ENCODE measurements around the gene TUBB4A.

Gene TUBB4A

DNA sequence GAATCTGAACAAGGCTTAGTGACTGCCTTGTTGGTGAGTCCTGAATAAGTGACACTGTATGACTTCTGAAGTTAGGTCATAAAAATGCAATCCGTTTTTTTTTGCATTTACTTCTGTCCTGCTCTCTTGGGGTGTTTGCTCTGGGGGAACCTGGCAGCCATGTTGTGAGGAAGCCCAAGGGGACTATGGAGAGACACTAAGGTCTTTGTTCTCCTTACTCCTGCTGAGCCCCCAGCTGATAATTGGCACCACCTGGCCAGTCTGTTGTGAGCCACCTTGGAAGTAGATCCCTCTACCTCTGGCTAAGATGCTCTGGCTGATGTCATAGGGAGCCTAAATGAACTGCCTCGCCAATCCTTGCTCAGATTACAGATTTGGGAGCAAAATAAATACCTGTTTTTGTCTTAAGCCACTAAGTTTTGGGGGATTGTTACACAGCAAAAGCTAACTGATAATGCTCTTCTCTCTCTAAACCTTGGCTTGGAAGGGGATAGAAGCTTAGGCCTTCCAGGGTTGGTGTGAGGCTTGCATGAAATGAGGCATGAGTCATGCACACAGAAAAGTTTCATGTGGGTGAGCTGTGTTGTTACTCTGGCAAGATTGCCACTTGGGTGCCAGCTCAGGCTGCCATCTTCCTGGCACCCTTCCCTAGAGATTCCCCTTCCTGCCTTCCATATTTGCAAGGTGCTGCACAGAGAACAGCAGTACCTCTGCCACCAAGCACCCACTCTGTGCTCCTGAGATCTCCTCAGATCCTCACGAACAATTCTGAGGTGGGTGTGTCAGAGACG is 10.1 kb downstream of the TUBB4A start:
- DNase-seq, result no peak

DNA sequence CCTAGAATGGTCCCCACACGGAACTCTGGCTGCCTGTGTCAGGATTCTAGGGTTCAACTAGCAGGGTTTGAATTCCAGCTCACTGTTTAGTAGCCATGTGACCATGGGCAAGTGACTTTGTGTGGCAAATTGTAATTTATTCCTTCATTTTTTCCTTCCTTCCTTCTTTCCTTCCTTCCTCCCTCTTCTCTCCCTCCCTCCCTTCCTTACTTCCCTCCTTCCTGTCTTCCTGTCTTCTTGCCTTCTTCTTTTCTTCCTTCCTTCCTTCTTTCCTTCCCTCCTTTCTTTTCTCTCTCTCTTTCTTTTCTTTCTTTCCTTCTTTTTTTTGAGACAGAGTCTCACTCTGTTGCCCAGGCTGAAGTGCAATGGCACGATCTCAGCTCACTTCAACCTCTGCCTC is 12.0 kb downstream of the TUBB4A start:
- DNase-seq, result no peak

DNA sequence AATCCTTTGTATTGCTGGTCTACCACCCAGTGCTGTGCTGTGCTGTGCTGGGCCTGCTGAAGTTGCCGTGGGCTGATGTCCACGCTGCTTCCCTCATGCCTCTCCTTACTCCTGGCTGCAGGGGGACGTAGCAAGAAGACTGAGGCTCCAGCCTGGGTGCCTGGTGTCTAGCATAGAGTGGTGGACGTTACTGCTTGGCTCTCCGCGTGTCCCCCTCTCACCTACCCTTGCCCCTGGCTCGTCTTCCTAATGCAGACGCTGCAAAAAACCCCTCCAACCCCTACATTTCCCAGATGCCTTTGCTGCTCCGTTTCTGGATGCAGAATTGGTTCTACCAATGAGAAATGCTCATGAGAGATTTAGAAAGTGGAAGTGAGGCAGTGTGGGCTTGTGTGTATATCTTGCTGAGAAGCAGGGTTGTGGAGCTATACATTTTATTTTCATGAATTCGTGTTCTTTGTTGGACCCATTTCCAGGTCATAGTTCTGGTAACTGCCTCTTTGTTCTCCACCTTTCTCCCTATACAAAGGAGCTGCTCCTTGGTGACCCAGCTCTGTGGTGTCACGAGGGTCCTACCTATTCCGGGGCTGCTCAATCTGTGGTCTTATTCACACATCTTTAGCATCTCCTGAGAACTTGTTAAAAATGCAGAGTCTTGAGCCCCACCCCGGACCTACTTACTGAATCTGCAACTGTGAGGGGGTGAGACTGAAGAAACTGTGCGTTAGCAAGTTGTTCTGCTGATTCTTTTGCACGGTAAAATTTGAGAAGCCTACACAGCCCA is 12.6 kb downstream of the TUBB4A start:
- peak; percentile 17 for DNase-seq

DNA sequence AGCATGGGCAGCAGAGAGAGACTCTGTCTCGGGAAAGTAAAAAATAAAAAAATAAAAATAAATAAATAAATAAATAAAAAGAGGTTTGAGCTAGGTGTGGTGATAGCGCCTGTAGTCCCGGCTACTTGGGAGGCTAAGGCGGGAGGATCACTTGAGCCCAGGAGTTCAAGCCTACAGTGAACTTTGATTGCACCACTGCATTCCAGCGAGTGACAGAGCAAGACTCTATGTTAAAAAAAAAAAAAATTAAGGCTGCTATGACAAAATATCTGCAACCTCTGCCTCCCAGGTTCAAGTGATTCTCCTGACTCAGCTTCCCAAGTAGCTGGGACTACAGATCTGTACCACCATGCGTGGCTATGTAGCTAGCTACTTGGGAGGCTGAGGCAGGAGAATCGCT is 17.3 kb downstream of the TUBB4A start:
- DNase-seq, result no peak

DNA sequence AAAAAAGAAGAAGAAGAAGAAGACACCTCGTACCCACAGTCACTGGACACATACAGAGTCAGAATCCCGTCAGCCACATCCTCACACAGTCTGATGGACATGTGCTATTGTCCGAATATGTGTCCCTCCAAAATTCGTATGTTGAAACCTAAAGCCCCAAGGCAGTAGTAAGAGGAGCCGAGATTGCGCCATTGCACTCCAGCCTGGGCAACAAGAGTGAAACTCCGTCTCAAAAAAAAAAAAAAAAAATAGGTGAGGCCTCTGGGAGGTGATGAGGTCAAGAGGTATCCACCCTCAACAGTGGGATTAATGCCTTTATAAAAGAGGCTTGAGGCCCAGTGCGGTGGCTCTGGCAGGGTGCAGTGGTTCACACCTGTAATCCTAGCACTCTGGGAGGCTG is 17.9 kb downstream of the TUBB4A start:
- no peak for DNase-seq

DNA sequence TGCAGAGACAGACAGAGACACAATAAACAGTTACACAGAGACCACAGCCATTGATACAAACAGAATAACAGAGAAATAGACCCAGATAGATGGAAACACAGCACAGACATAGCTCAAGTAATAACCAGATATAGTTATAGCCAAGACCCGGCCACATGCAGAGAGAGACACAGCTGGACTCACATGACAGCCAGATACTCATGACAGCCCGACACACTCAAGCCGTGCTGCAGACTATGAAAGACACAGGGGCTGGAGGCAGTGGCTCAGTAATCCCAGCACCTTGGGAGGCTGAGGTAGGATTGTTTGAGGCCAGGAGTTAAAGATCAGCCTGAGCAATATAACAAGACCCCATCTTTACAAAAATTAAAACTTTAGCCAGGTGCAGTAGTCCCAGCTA is 18.9 kb downstream of the TUBB4A start:
- no peak for DNase-seq

DNA sequence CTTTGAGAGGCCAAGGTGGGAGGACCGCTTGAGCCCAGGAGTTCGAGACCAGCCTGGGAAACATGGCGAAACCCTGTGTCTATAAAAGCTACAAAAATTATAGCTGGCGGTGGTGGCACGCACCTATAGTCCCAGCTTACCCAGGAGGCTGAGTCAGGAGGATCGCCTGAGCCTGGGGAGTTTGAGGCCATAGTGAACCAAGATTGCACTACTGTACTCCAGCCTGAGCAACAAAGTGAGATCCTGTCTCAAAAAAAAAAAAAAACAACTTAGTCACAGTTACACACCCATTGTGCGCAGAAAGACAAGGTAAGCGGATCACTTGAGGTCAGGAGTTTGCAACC is 19.8 kb downstream of the TUBB4A start:
- DNase-seq, result no peak

DNA sequence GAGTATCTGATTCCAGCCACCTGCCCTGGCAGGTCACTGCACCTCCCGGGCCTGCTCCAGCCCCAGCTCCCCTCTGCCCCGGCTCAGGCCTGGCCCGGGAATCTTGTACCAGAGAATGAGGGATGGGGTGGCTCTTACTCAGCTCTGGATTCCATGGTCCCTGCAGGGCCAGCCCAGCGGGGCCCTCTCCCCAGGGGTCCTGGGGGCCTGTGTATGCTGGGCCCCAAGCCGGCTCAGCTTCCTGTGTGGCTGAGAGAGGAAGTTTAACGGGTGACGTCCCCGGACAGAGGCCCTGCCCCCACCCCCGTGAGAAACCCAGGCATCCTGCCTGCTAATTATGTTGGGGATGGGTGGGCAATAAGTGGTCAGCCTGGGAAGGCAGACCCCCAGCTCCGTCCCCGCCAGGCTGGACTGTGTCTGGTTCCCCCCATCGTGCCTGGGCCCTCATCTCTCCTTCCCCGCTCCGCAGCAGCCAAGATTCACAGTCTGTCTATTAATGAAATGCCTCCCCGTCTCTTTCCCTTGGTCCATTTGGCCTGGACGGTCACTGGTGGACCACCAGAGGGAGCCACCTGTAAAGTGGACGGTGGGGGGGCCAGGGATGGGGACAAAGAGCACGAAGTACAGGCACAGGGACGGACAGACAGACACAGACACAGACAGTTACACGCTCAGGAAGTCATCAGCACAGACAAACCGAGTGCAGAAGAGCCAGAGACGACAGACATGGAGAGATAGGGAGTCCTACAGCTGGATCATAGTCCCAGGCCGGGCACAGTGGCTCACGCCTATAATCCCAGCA is 20.4 kb downstream of the TUBB4A start, which contains the start of gene DENND1C:
TSS of gene DENND1C (minus strand) at position 247 of the 802 bp plus-strand sequence. CDS start at position 155, 92 bp downstream.
- peak; percentile 70 for DNase-seq

DNA sequence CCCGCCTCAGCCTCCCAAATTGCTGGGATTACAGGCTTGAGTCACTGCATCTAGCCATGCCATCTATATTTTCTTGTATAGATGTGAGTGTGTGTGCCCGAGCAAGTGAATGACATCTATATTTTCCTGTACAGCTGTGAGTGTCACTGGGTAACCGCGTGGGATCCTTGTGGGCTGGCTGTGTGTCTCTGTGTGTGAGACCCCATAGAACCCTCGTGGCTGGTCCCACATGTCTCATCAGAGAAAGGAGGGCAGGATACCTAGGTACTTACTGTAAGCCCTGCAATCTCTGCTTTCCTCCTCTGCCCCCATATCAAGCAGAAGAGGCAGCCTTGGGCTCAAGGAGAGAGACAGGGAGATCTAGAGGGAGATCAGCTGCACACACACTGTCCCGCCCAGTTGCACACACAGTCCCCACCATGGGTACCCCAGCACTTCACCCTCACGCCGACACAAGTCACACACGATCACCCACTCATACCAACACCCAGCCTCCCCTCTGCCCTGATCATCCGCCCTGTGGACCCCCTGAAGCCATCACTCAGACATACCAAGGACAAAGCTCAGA is 21.2 kb downstream of the TUBB4A start:
- no peak for DNase-seq

DNA sequence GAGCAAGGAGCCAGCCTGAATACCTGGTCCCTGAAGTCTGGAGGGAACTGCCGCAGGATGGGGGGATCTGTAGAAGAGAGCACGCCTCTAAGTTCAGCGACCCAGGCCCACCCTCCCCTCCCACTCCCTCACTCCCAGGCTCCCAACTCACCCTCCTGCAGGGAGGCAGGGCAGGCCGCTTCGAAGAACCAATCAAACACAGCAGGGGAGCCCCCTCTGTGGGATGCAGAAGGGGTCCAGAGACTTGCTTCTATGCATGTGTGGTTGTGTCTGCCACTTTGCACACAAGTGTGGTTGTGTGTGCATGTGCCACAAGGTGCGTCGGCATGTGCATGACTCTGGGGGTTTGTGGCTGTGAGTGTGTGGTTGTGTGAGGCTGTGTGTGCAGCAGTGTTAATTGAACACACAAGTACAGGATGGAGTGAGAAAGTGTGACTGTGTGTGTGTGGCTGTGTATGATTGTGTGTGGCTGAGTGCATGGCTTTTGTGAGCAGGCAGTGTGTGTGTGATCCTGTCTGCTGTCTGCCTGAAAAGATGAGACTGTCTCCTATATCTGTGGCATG is 22.2 kb downstream of the TUBB4A start:
- DNase-seq, result no peak

DNA sequence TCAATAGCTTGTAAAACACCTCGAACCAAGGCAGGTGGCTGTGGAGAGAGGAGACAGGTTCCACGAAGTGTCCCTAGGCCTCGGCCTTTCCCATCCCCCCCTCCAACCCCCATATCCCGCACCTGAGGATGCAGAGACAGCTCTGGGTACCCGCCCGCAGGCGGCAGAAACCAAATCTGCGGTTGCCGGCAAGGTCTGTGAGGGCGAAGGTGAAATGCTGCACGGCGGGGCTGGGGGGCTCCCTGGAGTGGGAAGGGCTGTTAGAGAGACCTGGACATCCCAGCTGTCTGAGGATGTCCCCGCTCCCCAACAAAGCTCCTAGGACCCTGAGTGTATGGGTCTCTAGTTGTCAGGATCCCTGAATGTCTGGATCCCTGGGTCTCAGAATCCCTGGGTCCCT is 23.3 kb downstream of the TUBB4A start:
- no peak for DNase-seq

DNA sequence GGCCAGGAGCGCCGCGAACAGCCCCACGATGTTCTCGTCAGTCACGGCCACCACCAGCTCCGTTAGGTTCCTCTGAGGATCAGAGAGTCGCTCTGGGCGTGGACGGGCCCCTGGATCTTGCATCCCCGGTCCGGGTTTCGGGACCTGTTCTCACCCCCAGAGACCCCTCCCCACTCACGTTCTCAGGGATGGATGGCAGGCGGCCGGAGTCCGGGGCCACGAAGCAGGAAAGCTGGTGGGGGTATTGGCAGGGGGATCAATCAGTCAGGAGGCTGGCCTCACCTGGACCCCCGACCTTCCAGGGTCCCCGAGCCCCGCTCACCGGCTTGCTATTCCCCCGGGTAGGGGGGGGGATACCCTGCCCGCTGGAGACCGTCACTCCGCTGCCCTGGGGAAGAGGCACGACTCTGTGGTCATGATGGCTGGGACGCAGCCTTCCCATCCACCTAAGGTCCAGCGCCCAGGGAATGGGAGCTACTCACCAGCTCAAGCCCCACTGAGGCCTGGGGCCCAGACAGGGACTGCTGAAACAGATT is 25.1 kb downstream of the TUBB4A start:
- DNase-seq, result no peak

DNA sequence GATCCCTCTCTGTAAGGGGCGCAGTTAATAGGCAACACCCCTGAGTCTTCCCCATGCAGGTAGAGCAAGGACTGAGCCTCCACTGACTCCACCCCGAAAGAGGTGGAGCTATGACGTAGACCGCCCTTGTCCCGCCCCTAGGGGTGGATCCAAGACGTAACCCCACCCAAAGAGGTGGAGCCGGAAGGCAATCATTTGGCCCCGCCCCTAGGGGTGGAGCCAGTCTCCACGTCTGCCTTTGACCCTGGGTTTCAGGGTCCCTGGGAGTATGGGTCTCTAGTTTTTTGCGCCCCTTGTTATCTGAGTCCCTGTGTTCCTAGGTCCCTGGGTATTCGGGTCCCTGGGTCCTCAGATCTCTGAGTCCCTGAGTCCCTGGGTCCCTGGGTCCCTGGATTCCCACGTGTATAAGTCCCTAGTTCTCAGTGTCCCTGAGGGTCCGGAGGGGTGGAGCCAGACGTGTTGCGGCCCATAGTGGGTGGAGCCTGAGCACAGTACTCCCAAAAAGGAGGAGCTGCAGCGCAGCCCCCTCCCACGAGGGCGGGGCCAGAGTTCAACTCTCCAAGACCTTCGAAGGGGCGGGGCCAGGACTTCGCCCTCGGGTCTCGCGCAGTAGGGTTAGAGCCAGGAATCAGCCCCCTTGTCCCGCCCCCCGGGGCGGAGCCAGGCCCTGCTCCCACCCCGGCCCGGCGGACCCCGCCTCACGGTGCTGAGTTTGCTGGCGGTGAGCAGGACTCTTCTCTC is 25.8 kb downstream of the TUBB4A start:
- DNase-seq, result peak; percentile 65

DNA sequence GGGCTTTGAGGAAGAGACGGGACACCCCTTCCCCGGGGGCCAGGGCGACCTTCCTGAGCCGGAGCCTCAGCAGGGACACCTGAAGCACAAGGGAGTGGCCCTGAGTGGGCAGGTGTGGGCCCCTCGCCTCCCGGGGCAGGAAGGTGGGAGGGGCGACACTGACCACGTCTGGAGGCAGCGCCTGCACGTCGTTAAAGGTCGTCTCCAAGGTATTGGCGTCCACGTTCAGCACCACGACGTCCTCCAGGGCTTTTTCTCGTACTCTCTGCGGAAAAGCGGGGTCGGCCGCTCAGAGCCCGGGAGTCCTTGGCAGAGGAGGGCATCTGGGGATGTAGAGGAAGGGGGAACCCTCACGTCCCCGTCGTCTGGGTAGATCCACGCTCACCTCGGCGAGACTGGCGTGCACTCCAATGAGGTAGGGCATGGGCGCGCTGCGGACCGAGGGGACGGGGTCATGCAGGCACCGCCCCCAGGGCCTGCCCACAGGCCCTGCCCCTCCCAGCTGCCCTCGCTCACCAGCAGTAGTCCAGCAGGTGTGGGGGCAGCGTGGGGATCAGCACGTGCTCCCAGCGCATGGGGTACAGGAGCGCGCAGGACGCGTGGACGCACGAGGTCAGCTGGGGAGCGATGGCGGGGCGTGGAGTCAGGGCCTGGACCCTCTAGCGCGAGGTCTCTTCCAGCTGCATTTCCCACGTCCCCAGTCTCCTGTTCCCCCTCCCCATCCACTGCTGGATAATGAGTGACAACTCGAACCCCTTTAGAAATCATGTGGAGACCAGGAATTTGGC is 26.6 kb downstream of the TUBB4A start:
- no peak for DNase-seq

DNA sequence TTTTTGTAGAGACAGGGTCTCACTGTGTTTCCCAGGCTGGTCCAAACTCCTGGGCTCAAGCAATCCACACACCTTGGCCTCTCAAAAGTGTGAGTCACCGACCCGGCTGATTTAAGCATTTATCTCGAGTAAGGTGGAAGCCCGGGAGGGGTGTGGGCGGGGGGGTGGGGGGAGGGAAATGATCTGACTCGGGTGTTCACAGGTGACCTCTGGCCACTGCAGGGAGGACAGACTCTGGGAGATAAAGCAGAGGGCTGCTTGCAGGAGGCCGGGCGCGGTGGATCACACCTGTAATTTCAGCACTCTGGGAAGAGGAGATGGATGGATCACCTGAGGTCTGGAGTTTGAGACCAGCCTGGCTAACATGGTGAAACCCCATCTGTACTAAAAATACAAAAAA is 28.5 kb downstream of the TUBB4A start:
- DNase-seq, result no peak

DNA sequence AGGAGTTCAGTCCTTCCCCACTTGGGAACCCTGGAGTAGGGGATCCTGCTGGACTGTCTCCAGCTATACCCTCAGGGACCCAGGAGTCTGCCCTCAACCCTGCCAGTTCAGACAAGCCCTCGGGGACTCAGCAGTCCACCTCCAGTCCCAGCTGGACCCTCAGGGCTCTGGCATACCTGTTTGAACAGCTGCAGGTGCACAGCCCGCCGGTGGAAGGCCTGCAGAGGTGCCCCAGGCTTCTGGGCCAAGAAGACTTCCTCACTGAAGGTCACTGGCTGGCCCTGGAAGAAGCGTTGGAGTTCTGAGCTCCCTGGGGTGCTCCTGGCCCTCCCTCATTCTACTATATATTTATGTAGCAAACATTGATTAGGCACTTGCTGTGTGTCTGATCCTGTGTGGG is 29.4 kb downstream of the TUBB4A start:
- DNase-seq, result no peak

DNA sequence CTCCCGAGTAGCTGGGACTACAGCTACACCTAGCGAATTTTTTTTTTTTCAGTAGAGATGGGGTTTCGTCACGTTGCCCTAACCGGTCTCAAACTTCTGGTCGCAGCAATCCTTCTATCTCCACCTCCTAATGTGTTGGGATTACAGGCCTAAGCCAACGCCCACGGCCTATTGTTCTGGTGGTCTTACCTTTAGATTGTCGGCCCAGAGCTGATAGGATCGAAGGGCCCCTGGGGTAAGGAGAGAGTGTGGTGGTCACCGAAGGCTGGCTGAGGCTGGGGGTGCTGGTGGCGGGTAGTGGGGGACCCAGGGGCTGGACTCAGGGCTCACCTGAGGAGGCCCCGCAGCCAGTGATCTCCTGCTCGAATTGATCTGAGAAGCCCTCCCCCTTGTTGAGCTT is 31.0 kb downstream of the TUBB4A start:
- DNase-seq, result no peak

DNA sequence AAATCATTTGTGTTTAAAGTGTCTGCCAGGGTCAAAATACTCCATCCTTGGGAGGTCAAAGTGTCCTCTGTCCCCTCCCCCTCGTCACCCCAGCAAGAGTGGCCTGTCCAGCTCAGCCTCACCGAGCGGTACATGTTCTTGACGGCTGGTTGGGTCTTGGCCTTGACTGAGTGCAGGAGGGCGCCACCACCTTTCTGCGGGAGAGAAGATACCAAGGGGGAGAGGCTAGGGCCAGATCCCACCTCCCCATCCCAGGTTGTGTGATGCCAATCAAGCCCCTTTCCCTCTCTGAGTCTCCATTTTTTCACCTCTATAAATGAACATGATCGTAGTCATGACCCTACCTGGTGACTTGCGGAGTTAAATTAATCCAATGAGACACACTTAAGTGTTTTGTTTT is 31.9 kb downstream of the TUBB4A start:
- no peak for DNase-seq

DNA sequence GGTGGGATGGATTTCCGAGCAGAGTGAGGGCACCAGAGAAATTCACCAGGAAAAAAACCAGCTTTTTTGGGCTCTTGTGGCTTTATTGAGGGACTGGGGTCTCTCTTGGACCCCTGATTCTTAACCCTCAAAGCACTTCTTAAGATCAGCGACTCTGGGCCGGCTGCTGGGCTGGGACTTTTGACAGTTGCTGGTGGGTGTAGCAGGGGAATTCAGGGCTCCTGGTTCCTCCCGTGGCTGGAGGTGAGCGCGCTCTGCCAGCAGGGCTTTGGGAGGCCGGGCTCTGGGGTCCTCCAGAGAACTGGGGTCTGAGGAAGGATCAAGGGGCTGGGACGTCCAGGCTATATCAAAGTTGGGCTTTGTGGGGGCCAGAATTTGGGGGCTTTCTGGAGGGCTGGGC is 34.7 kb downstream of the TUBB4A start:
- no peak for DNase-seq

DNA sequence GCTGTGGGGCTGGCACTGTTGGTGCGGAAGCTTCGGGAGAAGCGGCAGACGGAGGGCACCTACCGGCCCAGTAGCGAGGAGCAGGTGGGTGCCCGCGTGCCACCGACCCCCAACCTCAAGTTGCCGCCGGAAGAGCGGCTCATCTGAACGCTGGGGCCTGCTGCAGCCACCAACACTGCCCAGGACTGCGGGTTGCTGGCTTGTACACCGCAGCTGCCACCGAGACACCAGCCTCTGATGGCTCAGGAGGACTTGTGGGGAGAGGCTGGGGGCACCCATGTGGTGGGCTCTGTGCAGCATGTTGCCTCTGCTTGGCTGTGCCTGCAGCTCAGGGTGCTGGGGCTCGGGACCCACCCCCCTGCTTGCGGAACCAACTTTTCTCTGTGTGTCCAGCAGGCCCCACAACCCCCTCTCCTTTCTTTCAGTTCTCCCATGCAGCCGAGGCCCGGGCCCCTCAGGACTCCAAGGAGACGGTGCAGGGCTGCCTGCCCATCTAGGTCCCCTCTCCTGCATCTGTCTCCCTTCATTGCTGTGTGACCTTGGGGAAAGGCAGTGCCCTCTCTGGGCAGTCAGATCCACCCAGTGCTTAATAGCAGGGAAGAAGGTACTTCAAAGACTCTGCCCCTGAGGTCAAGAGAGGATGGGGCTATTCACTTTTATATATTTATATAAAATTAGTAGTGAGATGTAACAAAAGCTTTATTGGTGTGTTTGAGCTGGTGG is 35.4 kb downstream of the TUBB4A start:
- DNase-seq, result no peak

Data from stimulated activated CD4-positive, alpha-beta T cell treated with anti-CD3 and anti-CD28 coated beads, Interleukin-4, amount 100 ng/mL, for 24 hours (primary cell).